Adrenal gland (tissue), 12 donors: ENCODE measurements around the gene DAB2IP. TPM values are rescaled to one million over a fixed set of nuclear protein-coding genes. Genes with fewer than 3 reads are reported as not detected.
A peak's percentile ranks its signal among the peaks of the same experiment; 100 is the strongest.

ENCODE experiments used
- DNase-seq, 7 donors: peaks; one replicate each; pipeline ENCODE4 v3.0.0-alpha.2; 2019 to 2020
- H3K27ac ChIP-seq, 5 donors: fragments of 200-600 bp; sonication (generic) in 4 of 5; 1 replicate in 3 of 5; 2 replicates in 2 of 5; pipeline versions ENCODE4 v1.5.1 to v1.8.0; 2016 to 2020; ENCODE audit warnings: mild to moderate bottlenecking in 1 of 5
- H3K27me3 ChIP-seq: fragments of 200-600 bp; 2 replicates; pipeline ENCODE4 v1.8.0; 2021
- H3K36me3 ChIP-seq, 2 donors: fragments of 200-600 bp; replicated peaks in 1 of 2; 1 replicate in 1 of 2; 2 replicates in 1 of 2; pipeline versions ENCODE4 v1.5.1 to v1.8.0; 2018 to 2022
- H3K4me1 ChIP-seq, 2 donors: fragments of 200-600 bp; replicated peaks in 1 of 2; 1 replicate in 1 of 2; 2 replicates in 1 of 2; pipeline versions ENCODE4 v1.5.1 to v1.8.0; 2018 to 2021
- H3K4me3 ChIP-seq, 4 donors: fragments of 200-600 bp; sonication (generic) in 3 of 4; one replicate each; pipeline ENCODE4 v1.5.1; 2016 to 2018
- H3K9me3 ChIP-seq, 3 donors: fragments of 200-600 bp; sonication (generic) in 1 of 3; replicated peaks in 1 of 3; 1 replicate in 2 of 3; 2 replicates in 1 of 3; pipeline versions ENCODE4 v1.5.1 to v1.8.0; 2016 to 2021
- CTCF ChIP-seq, 6 experiments: fragments of 450-650 bp in 4 of 6; fragments of 200-600 bp in 2 of 6; sonication (generic) in 1 of 6; IDR thresholded peaks; 1 replicate in 5 of 6; 2 replicates in 1 of 6; pipeline versions ENCODE4 v1.5.1 to v1.8.0; 2016 to 2021; ENCODE audit warnings: antibody characterized with exemption in 6 of 6, mild to moderate bottlenecking in 2 of 6, moderate library complexity in 1 of 6
- POLR2A ChIP-seq, 2 donors: fragments of 450-650 bp; IDR thresholded peaks; one replicate each; pipeline ENCODE4 v1.6.1; 2017; ENCODE audit warnings: antibody characterized with exemption in 2 of 2, mild to moderate bottlenecking in 2 of 2, moderate library complexity in 1 of 2
- WGBS, 4 donors: extraction: QIAGEN DNeasy Blood & Tissue Kit in 2 of 4; methylation state at CpG; one replicate each; pipeline versions ENCODE4 v1.1.5 to v1.1.7; 2013 to 2017; 5-methylcytosine and 5-hydroxymethylcytosine counted together
- intact Hi-C, 2 donors: fragments of 100-400 bp; cut with DNase I; formaldehyde crosslinking; loops; one replicate each; pipeline versions ENCODE4 v1.14.1 to v1.15.0; 2022 to 2023
- polyA plus RNA-seq, 3 donors: library from polyadenylated mRNA; stranded (reverse); fragments of 200-250 nt in 2 of 3; fragments of 350-450 nt in 1 of 3; fragmentation: Illumina TruSeq in 1 of 3; extraction: RNeasy Lipid Tissue Mini Kit (QIAGEN cat#74804) in 1 of 3; gene quantifications; one replicate each; pipeline ENCODE4 v1.2.3, GENCODE V29; 2013 to 2014
- total RNA-seq, 9 donors: library from RNA; depleted of rRNA in 4 of 9; stranded (reverse); fragments of >200 nt in 4 of 9; fragments of 120-200 nt in 1 of 9; fragmentation: NEBNext Ultra II Directional in 1 of 9; extraction: Animal tissue kit (Norgen Biotek cat#: 25700) in 1 of 9; gene quantifications; one replicate each; pipeline versions ENCODE4 v1.1.0 to v1.2.4, GENCODE V29; 2013 to 2023
- donor health status: healthy with polysubstance abuse.
- donor health status: Bipolar disorder and iron deficiency.
- donor health status: DM: yes; HTN: yes; CAD: no.
- donor health status: DM: no; HTN: no; CAD: no.
- donor health status: DM: no; HTN: no; CAD: no.
- donor health status: DM: yes; HTN: yes; CAD: no.

Gene DAB2IP
- total and polyA plus RNA-seq, 12 donors = 12.0 to 52.2 (median 43.9) TPM

GRCh38 chr9:121785673-121786542 lies 134.5 kb downstream of the DAB2IP start:
- Histone ChIP-seq H3K4me1 (no peaks in the 10 kb centered on the region), H3K9me3 (no peaks in the 10 kb centered on the region), H3K36me3 (peaks cover 0 to 34% of the 10 kb centered on the region in 2 donors), H3K27me3 (no peaks in the 10 kb centered on the region), H3K4me3 (no peak overlapping the region), H3K27ac (no peak overlapping the region)
- TF ChIP-seq CTCF (IDR thresholded peaks at IDR 0.05) = no peak
- TF ChIP-seq POLR2A (IDR thresholded peaks at IDR 0.05) = no peak
- DNase-seq = no peak
- intact Hi-C loops = no loop called here
- 87 to 93% (median 91%) methylated on average over 8 to 11 of the region's 11 CpGs for WGBS, 4 donors

GRCh38 chr9:121786543-121786948 lies 135.1 kb downstream of the DAB2IP start:
- Histone ChIP-seq H3K27ac (no peak overlapping the region), H3K4me1 (no peaks in the 10 kb centered on the region), H3K36me3 (peaks cover 0 to 28% of the 10 kb centered on the region in 2 donors), H3K4me3 (no peak overlapping the region), H3K9me3 (no peaks in the 10 kb centered on the region), H3K27me3 (no peaks in the 10 kb centered on the region)
- WGBS, 4 donors = 88 to 96% (median 92%) methylated on average over 5 of the region's 5 CpGs
- intact Hi-C loops = no loop called here
- TF ChIP-seq POLR2A (IDR thresholded peaks at IDR 0.05) (no peak), CTCF (IDR thresholded peaks at IDR 0.05) (no peak)
- no peak for DNase-seq

GRCh38 chr9:121786998-121787422 lies 135.6 kb downstream of the DAB2IP start:
- 90 to 92% (median 92%) methylated on average over 8 of the region's 8 CpGs for WGBS, 4 donors
- TF ChIP-seq POLR2A (IDR thresholded peaks at IDR 0.05) (no peak), CTCF (IDR thresholded peaks at IDR 0.05) (no peak)
- DNase-seq = no peak
- Histone ChIP-seq H3K4me3 (no peak overlapping the region), H3K4me1 (no peaks in the 10 kb centered on the region), H3K36me3 (peaks cover 0 to 23% of the 10 kb centered on the region in 2 donors), H3K27ac (no peak overlapping the region), H3K9me3 (no peaks in the 10 kb centered on the region), H3K27me3 (no peaks in the 10 kb centered on the region)
- intact Hi-C loops = no loop called here

GRCh38 chr9:121788686-121789366 lies 137.4 kb downstream of the DAB2IP start:
- 87 to 94% (median 90%) methylated on average over 15 of the region's 15 CpGs for WGBS, 4 donors
- no peaks in the 10 kb centered on the region for H3K4me1 ChIP-seq
- no peaks in the 10 kb centered on the region for H3K27me3 ChIP-seq
- H3K36me3 ChIP-seq = peaks cover 0 to 6% of the 10 kb centered on the region in 2 donors
- no peaks in the 10 kb centered on the region for H3K9me3 ChIP-seq
- peak in 1 of 7 donors; percentile 35 for DNase-seq
- intact Hi-C loops = no loop called here
- TF ChIP-seq CTCF (IDR thresholded peaks at IDR 0.05) (no peak), POLR2A (IDR thresholded peaks at IDR 0.05) (no peak)
- H3K27ac ChIP-seq = no peak overlapping the region
- H3K4me3 ChIP-seq = no peak overlapping the region
